Germinal center (tissue), 1 donor: Measurements from ENCODE around the gene PTPN1.
"Not testable (repeated sequence)": the region's sequence is repeated elsewhere in the genome, so short reads cannot be mapped to it uniquely, and the experiment has no call there.

Experiments used
- DNase-seq: peaks from one replicate; pipeline ENCODE4 v3.0.0; 2012; ENCODE audit warnings: mixed read lengths, low spot score

The PTPN1 gene

DNA sequence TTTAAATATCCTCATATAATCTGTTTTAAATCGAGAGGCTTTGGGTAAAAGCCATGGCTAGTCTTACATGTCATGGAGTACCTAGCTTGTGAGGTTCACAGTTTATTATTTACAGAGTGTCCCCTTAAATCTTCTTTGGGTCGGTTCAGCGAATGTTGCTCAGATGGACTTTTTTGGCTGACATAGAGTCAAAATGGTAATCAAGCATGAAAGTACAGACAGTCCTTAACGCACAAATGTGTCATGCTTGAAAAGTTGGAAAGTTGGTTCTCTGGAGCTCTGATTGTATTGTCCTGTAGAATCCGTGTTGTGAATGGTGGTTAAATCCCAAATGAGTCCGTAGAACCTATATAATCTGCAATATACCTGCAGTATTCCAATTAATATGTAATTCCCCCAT lies 22.0 kb downstream of the PTPN1 start:
- DNase-seq = no peak

DNA sequence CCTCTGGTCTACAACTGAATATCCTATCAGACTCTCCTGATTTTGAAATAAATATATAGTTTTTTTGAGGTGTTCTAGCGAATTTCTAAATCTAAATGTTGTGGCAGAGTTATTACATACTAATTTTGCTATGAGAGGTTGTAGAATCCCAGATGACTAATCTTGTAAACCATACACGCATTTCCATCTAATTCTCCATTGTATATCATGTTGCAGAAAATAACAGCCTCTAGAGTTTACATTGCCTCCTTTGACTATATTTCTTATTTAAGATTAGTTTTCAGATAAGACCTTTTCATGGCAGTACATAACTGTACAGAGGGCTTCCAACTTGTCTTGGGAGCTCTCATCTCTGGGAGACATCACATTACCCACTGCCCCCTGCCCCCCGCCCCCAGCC lies 22.9 kb downstream of the PTPN1 start:
- no peak for DNase-seq

DNA sequence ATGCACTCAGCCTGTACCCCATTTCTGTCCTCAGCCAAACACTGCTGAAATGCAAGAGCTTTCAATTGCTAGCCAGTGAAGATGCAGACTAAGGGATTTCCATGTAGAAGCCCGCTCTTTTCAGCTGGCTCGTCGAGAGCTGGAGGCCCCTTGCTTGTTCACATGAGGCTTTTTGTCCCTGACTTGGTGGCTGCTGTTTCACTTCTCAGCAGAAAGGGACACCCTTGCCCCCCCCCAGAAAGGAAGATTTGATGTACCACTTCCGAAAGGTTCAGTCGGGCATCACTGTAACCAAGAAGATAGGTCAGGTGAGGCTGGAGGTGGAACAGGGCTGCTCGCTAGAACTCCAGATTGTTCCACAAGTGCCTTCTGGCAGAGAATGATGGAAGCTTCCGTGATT lies 23.3 kb downstream of the PTPN1 start:
- no peak for DNase-seq

DNA sequence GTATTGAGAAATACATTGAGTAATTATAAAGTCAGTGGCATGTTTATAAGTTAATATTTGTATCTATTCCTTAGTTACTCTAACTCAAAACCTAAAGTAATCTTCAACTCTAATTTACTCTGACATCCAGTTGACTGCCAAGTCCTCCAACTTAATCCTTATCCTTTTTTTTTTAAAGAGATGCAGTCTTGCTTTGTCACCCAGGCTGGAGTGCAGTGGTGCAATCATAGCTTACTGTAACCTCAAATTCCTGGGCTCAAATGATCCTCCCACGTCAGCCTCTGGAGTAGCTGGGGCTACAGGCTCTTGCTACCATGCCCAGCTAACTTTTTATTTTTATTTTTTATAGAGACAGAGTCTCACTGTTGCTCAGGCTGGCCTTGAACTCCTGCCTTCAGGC lies 24.4 kb downstream of the PTPN1 start:
- DNase-seq = no peak

DNA sequence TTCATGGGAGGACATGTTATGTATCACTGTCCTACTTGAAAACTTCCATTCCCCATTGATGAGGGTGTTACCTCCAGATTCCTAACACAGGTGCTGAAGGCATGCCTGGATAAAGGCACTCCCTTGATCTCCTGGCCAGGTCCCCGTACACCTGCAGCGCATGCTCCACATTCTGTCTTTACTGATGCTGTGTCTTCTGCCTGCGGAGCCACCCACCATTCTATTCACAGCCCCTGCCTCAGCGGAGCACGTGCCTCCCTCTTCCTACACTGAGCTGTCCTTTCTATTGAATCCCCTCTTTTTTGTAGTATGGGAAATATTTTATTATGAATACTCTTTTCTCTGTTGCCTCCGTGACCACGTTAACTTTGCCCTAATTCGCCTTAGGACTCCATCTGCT lies 25.0 kb downstream of the PTPN1 start:
- no peak for DNase-seq

DNA sequence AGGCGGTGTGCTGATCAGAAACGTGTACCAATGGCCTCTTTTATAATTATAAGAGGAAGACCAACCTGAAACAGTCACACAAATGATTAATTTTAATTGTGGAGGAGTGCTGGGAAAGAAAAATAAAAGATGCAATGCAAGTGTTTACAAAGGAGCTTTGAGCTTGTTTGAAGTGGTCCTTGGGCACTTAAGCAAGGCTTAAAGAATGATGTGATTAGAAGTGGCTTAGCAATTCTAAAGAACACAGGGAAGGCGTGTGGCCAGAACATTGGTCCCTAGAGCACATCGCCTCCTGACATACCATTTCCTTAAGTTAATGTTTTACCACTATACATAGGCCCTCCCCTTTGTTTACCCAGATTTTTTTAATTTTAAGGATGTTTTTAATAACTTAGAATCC lies 26.1 kb downstream of the PTPN1 start:
- no peak for DNase-seq

DNA sequence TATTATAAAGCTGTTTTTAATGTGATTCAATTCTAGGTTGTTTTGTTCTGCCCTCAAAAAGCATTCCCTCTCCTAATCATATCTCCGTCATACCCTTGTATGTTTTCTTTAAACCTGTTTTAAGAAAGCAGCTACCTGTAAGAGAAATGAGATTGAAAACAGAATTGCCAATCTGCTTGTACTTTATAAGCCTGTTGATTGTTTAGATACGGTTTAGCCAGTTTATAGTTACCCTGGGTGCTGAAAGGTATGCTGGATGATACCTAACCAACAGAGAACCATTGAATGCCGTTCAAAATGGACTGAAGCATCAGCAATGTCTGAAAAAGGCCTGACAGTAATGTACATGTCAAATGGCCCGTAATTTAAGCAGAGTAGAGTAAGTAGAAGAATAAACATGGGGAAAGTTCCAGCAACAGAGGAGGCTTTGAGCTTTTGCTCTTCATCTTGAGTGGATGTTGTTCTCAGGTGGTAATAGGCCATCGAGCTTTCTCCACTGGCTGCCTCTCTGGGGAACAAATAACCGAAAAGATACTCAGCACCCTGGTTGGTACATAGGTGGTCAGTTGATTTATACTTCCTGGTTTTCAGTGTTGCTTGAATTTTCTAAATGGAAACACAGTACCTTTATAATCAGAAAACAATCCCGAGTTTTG lies 27.5 kb downstream of the PTPN1 start:
- no peak for DNase-seq

DNA sequence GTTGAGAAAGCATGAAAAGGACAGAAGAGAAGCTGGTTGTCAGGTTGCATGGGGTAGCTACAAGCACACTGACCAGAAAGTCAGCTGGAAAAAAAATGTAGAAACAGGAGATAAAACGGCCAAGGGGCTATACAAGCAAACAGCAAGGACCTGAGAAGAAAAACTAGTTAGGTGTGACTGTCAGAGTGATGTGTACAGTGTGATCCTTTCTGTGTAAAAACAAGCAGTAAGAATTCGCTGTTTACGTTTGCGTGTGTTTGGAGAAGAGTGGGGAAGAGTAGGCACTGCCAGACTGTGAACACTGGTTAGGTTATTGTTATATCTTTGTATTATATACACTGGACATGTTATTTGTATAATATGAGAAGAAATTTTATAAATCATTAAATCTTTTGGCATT lies 28.1 kb downstream of the PTPN1 start:
- DNase-seq = no peak

DNA sequence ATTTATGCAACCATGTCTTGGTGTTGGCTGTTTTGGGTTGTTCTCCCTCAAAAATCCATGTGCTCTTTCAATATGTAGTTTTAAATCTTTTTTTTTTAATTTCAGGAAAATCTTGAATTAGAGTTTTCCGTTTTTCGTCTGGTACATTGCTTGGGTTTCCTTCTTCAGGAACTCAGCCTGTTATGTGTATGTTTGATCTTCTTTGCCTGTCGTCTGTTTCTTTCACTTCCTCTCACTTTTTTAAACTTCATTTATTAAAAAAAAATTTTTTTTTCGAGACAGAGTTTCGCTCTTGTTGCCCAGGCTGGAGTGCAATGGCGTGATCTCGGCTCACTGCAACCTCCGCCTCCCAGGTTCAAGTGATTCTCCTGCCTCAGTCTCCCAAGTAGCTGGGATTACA lies 29.6 kb downstream of the PTPN1 start:
- not testable (repeated sequence) for DNase-seq

DNA sequence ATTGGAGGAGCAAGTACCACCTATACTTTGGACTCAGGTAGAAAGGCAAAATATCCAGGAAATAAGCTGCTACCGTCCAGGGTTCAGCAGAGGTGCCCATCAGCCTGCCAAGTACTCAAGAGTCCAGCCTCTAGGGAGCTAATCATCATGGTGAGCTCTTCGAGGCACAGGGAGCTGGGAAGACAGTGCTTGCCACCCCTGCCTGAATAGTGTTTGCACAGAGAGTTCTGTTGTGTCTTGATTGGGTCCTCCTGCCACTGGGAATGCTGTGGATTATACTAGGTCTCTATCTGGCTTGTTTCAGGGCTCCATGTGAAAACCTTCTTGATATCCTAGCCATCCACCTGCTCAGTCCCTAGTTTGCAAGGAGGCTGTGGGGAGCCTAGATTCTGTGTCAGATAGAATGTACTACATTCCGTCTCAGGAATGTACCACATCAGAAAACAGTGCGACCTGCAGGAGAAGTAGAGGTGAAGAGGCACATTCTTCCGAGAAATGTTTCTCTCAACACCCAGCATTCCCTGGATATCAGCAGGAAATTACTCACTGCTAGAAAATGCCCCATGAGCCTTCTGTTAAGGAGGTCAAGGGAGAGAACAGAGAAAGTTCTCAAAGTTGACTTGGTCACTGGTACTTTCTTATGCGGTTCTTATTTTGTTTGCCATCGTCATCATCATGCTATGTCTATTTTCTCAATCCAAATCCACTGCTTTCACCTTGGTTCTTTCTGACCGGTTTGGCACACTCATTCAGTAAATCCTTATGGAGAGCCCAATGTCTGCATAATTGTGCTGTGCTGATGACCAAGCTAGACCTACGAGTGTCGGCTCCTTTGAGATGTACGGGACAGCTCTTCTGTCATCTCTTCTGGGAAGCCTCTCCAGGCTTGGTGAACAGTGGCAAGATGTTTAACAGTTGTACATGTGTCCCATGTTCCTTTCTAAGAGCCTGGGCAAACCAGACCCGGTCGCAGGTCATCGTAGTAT lies 30.7 kb downstream of the PTPN1 start:
- no peak for DNase-seq

DNA sequence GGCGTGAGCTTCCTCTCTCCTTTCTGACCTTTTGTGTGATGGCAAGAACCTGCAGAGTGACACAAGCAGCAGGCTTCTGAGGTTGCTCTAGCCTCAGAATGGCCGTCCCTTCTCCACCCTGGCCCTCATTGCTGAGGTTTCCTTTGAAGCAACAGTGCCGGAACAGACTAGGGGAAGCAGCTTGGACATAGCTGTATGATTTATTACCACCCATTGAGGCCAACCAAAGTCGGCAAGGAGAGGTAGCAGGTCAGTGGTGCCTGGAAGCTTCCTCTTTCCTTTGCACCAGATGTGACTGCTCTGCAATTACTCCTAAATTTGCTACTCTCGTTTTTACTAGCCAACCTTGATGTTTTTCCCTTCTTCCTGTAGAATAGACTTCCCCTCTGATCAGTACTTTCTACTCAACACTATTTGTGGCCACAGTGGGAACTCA lies 31.4 kb downstream of the PTPN1 start:
- no peak for DNase-seq

DNA sequence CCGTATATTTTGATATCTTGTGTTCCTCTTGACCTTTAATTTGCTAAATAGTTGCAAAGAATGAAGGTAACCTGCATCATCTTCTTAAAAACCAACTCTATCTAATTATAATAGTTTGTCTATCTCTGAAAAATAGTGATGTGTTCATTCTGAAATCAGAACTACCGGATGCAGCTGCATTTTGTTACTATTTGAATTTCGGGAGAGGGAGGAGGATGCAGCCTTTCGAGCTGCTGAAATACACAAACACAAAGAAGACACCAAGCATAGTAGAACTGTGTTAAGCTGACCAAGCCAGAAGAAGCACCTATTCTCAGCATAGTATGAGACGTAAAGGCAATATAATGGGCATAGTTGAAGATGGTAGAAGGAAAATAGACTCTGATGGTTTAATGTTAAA lies 33.1 kb downstream of the PTPN1 start:
- no peak for DNase-seq

DNA sequence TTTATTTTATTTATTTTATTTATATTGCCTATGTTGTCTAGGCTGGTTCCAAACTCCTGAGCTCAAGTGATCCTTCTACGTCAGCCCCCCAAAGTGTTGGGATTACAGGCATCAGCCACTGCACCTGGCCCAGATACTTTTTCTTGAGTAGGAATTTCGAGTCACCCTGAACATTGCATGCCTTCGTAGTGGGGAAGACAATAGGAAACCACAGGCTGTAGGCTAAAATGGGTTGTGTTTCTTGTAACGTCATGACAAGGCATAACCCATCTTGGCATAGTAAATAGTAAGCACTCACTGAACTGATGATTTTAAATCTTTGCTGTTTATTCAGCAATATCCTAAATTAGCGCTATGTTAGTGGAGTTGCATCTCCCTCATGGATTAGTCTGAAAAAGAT lies 34.9 kb downstream of the PTPN1 start:
- DNase-seq = no peak

DNA sequence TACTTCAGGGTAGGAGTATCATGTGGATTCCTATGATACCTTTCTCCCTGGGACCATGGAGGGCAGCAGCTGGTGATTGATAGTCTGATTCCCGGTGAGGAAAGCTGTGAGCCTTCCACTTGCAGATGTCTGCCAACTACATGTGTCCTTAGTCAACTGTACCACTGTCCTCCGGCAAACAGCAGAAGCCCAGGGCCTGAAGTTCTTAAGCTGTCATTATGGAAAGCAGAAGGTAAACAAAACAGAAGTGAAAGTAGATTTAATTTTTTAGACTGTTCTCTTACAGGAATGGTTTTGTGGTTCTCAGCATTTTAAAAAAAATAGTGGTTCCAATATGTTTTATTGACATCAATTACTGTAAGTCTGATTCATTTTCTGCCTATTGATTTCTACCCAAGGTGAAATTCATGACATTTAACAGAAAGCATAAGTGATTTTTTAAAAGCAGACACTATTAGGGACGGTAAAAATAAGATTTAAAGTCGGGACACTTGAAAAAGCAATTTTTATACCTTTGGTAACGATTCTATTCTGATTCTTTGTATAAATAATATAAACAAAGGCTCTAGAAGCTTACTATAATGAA lies 36.6 kb downstream of the PTPN1 start:
- DNase-seq = peak; percentile 46

DNA sequence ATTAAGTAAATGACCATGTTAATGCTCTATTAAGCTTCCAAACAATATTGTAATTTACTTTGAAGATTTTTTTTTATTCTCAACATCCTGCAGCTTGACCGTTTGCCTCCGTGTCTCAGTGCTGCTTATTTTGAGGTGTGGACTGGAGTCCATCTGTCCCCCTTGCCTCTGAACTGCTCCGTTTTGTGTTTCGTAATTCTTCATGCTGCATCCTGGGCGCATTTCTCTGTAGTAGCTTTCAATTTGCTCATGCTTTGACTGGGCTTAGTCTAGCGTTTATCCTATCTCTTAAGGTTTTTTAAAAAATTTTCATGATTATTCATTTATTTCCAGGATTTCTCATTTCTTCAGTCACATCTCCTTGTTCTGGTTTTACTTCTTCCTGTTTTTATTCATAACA lies 37.8 kb downstream of the PTPN1 start:
- no peak for DNase-seq

DNA sequence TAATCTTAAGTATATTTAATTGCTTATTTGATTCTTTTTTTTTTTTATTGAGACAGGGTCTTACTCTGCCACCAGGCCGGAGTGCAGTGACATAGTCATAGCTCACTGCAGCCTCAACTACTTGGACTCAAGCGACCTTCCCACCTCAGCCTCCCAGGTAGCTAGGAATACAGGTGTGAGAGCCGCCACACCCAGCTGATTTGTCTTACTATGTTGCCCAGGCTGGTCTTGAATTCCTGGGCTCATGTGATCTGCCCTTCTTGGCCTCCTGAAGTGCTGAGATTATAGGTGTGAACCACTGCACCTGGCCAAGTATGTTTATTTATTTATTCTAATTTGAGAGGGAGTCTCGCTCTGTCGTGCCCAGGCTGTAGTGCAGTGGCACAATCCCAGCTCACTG lies 38.2 kb downstream of the PTPN1 start:
- no peak for DNase-seq

DNA sequence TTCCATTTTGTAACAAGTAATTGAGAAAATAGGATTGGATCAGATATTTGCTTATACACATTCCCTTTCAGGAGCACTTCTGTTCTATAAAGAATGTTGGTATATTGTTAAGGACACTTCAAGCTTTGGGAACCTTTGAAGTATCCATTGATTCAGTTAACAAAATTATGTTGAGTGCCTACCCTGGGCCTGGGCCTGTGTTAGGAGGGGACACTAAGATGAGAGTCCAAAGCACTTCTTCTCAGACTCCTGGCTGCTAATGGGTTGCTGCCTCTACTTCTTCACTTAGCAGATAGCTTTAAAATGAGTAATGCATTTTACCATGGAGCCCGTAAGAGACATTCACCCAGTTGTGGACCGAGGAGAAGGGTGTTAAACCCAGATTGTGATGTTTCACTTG lies 40.3 kb downstream of the PTPN1 start:
- no peak for DNase-seq

DNA sequence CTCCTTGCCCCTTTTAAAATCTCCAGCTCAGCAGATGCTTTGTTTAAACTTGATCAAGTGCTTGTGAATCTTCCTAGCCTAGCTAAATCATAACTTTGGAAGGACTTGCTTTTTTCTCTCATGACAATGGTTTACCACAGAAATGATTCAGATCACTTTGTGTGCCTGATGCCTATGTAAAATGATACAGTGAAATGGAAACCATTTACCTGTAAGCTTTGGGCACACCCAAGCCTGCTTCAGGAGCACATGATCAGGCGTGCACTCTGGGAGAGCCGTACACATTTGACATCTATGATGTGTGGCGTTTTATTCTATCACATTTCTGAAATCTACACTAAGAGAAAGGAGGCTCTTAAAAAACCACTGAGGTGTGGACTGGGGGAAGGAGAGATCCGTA lies 41.1 kb downstream of the PTPN1 start:
- DNase-seq = no peak

DNA sequence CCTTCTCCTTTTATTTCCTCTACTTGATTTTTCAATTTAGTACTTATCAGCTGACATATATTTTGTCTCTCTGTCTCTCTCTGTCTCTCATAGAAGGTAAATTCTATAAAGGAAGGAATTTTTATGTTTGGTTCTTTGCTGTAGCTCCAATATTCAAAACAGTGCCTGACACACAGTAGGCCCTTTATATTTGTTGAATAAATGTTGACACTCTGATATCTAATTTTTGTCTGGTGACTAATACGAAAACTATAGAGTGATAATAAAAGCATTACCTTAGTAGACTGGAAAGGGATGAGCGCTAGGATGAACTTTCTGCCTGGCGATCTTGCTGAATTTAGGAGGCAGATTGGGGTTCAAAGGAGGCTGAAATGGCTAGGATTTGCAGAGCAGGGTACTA lies 42.8 kb downstream of the PTPN1 start:
- no peak for DNase-seq

DNA sequence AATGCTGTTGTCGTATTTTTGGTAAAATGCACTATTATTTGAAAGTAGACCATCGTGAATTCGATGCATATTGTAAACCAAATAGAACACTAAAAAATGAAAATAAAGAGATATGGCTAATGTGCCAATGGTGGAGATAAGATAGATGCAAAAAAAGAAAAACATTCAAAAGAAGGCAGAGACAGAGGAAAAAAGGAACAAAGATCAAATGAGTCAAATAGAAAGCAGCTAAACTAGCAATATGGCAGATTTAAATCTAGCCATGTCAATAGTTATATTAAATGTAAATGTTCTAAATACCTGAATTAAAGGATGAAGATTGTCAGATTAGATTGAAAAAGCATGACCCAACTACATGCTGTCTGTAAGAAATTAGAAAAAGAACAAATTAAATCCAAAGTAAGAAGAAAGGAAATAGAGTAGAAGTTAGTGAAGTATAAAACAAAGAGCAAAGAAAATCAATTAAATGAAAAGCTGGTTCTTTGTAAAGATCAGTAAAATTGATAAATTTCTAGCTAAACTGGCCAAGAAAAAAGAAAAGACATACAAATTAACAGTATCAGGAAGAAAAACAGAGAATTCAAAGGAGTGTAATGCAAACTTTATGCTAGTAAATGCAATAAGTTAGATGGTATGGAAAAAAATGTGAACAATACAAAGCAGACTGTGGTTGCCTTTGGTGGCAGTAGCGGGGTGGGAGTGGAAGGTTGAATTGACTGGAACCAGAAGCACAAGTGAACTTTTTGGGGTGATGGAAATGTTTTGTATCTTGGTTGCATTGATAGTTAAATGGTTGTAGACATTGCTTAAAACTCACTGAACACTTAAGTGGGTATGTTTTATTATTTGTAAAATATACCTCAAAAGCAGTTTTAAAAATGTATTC lies 44.8 kb downstream of the PTPN1 start:
- no peak for DNase-seq

DNA sequence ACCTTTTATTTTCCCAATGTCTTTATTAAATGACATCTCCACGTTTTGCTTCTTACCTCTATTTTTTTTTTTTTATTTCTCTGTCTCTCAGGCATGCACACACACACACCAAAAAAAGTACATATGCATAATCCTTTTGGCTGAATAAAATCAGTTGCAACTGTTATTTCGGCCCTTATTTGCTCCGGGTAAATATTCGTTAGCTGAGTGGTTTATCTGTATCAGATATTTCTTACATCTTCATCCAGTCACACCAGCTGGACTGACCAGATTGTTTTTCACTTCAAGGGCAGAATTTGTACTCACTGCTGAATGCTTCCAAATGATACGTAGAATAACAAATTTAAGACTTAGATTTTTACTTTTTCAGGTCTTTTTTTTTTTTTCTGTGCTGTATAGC lies 45.5 kb downstream of the PTPN1 start:
- DNase-seq = no peak

DNA sequence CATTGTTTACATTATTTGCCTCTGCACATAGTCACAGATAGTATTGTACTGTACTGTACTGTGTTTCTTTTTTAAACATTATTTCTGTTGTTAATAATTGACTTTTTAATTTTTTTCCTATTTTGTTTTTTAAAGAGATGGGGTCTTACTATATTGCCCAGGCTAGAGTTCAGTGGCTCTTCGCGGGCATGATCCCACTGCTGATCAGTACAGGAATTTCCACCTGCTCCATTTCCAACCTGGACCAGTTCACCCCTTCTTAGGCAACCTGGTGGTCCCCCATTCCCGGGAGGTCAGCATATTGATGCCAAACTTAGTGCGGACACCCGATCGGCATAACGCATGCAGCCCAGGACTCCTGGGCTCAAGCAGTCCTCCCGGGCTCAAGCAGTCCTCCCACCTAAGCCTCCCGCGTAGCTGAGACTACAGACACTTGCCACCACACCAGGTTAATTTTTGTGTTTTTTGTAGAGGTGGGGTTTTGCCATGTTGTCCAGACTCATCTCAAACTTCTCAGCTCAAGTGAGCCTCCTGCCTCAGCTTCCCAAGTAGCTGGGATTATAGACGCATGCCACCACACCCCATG lies 47.5 kb downstream of the PTPN1 start:
- DNase-seq = no peak
